Fibroblast of lung (primary cell): Measurements from ENCODE around the gene NCAPH2. TPM values are rescaled to one million over a fixed set of nuclear protein-coding genes. Genes with fewer than 3 reads are reported as not detected.

ENCODE experiments used
- DNase-seq, 2 donors: peaks; one replicate each; pipeline versions ENCODE4 v3.0.0 to v3.0.0-alpha.2; 2010; ENCODE audit warnings: low read depth in 2 of 2
- H2AFZ ChIP-seq: 2 replicates; pipeline ENCODE4 v1.5.1; 2012; ENCODE audit warnings: low read length, control low read depth, inconsistent platforms
- H3K27ac ChIP-seq: 2 replicates; pipeline ENCODE4 v1.5.1; 2011; ENCODE audit warnings: low read length, control low read depth; ENCODE audit not compliant: insufficient read depth
- H3K27me3 ChIP-seq: 2 replicates; pipeline ENCODE4 v1.5.1; 2011; ENCODE audit warnings: mild to moderate bottlenecking, low read length; ENCODE audit not compliant: control insufficient read depth, insufficient read depth
- H3K36me3 ChIP-seq: 2 replicates; pipeline ENCODE4 v1.5.1; 2011; ENCODE audit warnings: low read length; ENCODE audit not compliant: control insufficient read depth, insufficient read depth
- H3K4me1 ChIP-seq: 2 replicates; pipeline ENCODE4 v1.5.1; 2011; ENCODE audit warnings: low read length; ENCODE audit not compliant: control insufficient read depth, insufficient read depth; ENCODE audit errors: extremely low read depth
- H3K4me2 ChIP-seq: 2 replicates; pipeline ENCODE4 v1.5.1; 2011; ENCODE audit warnings: low read length, control low read depth; ENCODE audit not compliant: insufficient read depth; ENCODE audit errors: extremely low read depth
- H3K4me3 ChIP-seq, 4 experiments: fragments of 200-600 bp in 1 of 4; sonication (generic) in 1 of 4; replicated peaks in 1 of 4; 2 replicates each; pipeline ENCODE4 v1.5.1; 2011 to 2016; ENCODE audit warnings: low read length in 4 of 4, low read depth in 3 of 4, mild to moderate bottlenecking in 3 of 4, control low read depth in 2 of 4, inconsistent platforms in 1 of 4, mixed read lengths in 1 of 4; ENCODE audit not compliant: insufficient read depth in 1 of 4; ENCODE audit errors: control extremely low read depth in 1 of 4
- H3K79me2 ChIP-seq: 2 replicates; pipeline ENCODE4 v1.5.1; 2012; ENCODE audit warnings: mild to moderate bottlenecking, low read length, inconsistent platforms; ENCODE audit not compliant: control insufficient read depth, insufficient read depth
- H3K9ac ChIP-seq: 2 replicates; pipeline ENCODE4 v1.5.1; 2011; ENCODE audit warnings: mild to moderate bottlenecking, low read length, control low read depth; ENCODE audit not compliant: insufficient read depth
- H3K9me3 ChIP-seq: 2 replicates; pipeline ENCODE4 v1.5.1; 2012; ENCODE audit warnings: low read depth, low read length; ENCODE audit not compliant: control insufficient read depth, insufficient read depth
- H4K20me1 ChIP-seq: 2 replicates; pipeline ENCODE4 v1.5.1; 2011; ENCODE audit warnings: low read length; ENCODE audit not compliant: control insufficient read depth, insufficient read depth; ENCODE audit errors: extremely low read depth
- EZH2 ChIP-seq: IDR thresholded peaks from 2 replicates; pipeline ENCODE4 v1.5.1; 2012; ENCODE audit warnings: low read length, control low read depth, mild to moderate bottlenecking; ENCODE audit errors: missing control alignments
- polyA plus RNA-seq, 2 donors: library from polyadenylated mRNA; depleted of rRNA in 1 of 2; stranded (reverse) in 1 of 2; unstranded in 1 of 2; fragments of >200 nt; gene quantifications; 2 replicates each; pipeline ENCODE4 v1.2.1, GENCODE V29; 2011 to 2012; ENCODE audit warnings: missing spikeins in 1 of 2
- total RNA-seq: library from RNA; depleted of rRNA; stranded (reverse); fragments of >200 nt; gene quantifications from 2 replicates; pipeline ENCODE4 v1.2.1, GENCODE V29; 2014
- TF ChIP-seq, protein P1 (sequence below), 2 donors: IDR thresholded peaks in 1 of 2; conservative IDR thresholded peaks in 1 of 2; 1 replicate in 1 of 2; 2 replicates in 1 of 2; pipeline ENCODE4 v1.5.1; 2011 to 2012; ENCODE audit warnings: low read length in 2 of 2, control low read depth in 1 of 2, inconsistent platforms in 1 of 2, low read depth in 1 of 2, mild to moderate bottlenecking in 1 of 2

Gene NCAPH2
- total and polyA plus RNA-seq, 2 donors (not counting 1 experiment from before 2014, with no cell fraction given): 12.0 to 18.3 TPM

DNA sequence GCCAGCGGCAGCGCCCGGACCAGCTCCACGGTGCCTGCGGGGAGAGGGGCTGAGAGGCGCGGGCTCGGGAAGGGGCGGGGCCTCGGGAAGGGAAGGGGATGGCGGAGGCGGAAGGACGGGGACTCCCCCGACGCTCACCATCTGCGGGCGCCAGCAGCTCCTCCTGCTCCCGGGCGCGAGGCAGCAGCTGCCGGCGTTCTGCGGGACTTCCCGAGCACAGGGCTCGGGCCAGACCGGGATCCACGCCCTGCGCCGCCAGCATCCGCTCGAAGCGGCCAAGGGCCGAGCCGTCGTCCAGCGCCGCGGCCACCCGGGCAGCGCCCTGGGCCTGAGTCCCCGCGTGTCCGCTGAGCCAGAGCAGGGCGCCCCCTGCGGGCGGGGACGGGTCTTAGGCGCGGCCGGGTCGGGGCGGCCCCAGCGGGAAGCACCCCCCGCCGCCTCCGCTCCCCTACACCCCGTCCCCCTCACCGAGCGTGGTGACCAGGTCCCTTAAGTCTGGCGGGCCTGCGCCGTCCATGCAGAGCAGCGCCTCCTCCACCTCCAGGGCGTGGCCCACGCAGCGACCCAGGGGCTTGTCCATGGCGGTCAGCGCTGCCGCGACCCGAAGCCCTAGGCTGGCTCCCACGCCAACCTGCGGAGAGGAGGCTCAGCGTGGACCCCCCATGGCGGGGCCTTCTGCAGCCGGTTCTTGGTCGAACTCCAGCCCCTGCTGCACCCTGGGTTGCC is 18.2 kb downstream of the NCAPH2 start:
- Histone ChIP-seq H2AFZ (peak overlapping the region; percentile 17), H3K27me3 (peaks cover 9% of the 10 kb centered on the region), H3K4me1 (peaks cover 19% of the 10 kb centered on the region), H3K27ac (peak overlapping the region; percentile 71), H3K4me2 (peak overlapping the region; percentile 81), H3K9me3 (no peaks in the 10 kb centered on the region), H3K9ac (peak overlapping the region; percentile 84), H4K20me1 (no peaks in the 10 kb centered on the region), H3K79me2 (peaks cover 18% of the 10 kb centered on the region), H3K4me3 (peak overlapping the region; percentile 53 to 82 (median 58)), H3K36me3 (peaks cover 16% of the 10 kb centered on the region)
- peak; percentile 69 to 72 for DNase-seq
- TF ChIP-seq, protein P1, sequence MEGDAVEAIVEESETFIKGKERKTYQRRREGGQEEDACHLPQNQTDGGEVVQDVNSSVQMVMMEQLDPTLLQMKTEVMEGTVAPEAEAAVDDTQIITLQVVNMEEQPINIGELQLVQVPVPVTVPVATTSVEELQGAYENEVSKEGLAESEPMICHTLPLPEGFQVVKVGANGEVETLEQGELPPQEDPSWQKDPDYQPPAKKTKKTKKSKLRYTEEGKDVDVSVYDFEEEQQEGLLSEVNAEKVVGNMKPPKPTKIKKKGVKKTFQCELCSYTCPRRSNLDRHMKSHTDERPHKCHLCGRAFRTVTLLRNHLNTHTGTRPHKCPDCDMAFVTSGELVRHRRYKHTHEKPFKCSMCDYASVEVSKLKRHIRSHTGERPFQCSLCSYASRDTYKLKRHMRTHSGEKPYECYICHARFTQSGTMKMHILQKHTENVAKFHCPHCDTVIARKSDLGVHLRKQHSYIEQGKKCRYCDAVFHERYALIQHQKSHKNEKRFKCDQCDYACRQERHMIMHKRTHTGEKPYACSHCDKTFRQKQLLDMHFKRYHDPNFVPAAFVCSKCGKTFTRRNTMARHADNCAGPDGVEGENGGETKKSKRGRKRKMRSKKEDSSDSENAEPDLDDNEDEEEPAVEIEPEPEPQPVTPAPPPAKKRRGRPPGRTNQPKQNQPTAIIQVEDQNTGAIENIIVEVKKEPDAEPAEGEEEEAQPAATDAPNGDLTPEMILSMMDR (conservative IDR thresholded peaks at IDR 0.05 in 1 of 2, IDR thresholded peaks at IDR 0.05 in 1 of 2; ENCODE audit: low read depth in 1 of 2, low read length in 2 of 2): peak; percentile 15 to 51
- TF ChIP-seq EZH2: no peak

DNA sequence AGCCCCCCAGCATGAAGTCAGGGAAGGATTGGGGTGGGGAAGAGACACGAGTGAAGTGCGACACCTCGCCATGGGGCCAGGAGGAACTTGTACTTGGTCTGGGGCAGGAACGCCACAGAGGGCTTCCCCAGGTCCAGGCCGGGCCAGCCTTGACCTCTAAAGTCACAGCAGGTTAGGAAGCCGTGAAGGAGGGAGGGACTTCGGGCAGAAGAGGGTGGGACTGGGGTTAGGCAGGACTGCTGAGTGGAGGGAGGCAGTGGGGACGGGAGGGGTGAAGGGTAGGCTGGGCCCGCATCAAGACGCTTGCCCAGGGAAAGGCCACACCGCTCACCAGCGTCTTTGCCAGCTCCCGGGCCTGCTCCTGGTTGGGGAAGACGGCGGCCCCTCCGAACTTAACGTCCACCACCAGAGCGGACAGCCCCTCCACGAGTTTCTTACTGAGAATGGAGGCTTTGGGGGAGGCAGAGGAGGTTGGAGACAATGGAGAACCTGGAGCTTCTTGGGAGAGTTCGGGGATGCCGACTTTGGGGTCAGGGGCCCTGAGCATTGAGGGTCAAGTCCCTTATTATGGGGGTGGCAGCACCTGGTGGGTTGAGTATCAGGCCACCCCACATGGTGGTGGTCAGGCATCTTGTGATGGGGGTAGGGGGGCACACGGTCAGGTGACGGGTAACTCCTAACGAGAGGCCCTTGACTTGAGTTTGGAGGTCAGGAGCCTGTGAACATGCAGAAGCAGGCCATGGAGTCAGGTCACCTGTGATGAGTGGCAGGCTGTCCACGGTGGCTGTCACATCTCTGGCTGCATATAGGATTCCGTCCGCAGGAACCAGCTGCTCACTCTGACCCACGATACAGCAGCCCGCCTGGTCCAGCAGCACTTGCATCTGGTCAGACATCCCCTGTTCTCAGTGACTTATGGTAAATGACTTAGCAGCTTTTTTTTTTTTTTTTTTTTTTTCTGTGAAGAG is 19.1 kb downstream of the NCAPH2 start:
- H3K4me3 ChIP-seq: peak overlapping the region; percentile 48 to 82 (median 58)
- peaks cover 11% of the 10 kb centered on the region for H3K27me3 ChIP-seq
- H3K4me1 ChIP-seq: peaks cover 21% of the 10 kb centered on the region
- H3K4me2 ChIP-seq: peak overlapping the region; percentile 81
- peaks cover 9% of the 10 kb centered on the region for H3K36me3 ChIP-seq
- H3K9ac ChIP-seq: peak overlapping the region; percentile 84
- H3K27ac ChIP-seq: peak overlapping the region; percentile 71
- H3K9me3 ChIP-seq: no peaks in the 10 kb centered on the region
- peaks cover 18% of the 10 kb centered on the region for H3K79me2 ChIP-seq
- no peak for TF ChIP-seq EZH2
- TF ChIP-seq, protein P1 (conservative IDR thresholded peaks at IDR 0.05 in 1 of 2, IDR thresholded peaks at IDR 0.05 in 1 of 2; ENCODE audit: low read depth in 1 of 2, low read length in 2 of 2): no peak
- no peak overlapping the region for H2AFZ ChIP-seq
- H4K20me1 ChIP-seq: no peaks in the 10 kb centered on the region
- DNase-seq: peak; percentile 23 to 35
